ENCODE results near the gene TMOD4. TPM values are rescaled to one million over a fixed set of nuclear protein-coding genes. Genes with fewer than 3 reads are reported as not detected.

TMOD4 gene
- total RNA-seq, 1 experiment from 2014 or later, result not detected

DNA sequence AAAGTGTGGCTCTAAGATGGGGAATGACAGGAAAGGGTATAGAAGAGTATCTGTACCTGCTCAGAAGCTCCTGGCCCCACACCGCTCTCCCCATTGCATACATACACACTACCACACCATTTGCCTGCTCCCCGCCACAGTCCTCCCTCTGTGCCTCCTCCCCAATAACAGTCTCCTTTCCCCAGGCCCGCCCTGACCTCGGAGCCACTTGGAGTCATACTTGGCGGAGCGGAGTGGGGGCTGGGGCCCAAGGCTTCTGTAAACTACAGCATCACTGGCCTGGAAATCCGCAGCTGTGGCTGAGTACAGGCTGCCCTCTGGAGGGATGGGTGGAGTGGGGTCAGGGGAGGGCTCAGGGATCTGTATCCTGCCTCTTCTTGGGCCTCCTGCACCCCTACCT lies 38.0 kb downstream of the TMOD4 start:
- no TSS peak for BruUV-seq (replicated peaks)
- Histone ChIP-seq H3K79me2 (ENCODE audit: low read depth) (no peaks in the 10 kb centered on the region), H3K4me1 (replicated peaks; ENCODE audit: insufficient read depth) (no peaks in the 10 kb centered on the region), H2AFZ (no peak overlapping the region), H3K4me3 (no peak overlapping the region), H3K27ac (no peak overlapping the region), H4K20me1 (ENCODE audit: insufficient read depth) (no peaks in the 10 kb centered on the region), H3K9me2 (ENCODE audit: insufficient read depth) (no peaks in the 10 kb centered on the region), H3K9me3 (ENCODE audit: insufficient read depth, low read depth) (no peaks in the 10 kb centered on the region), H3K4me2 (no peak overlapping the region), H3F3A (ENCODE audit: insufficient read depth, low read depth) (no peaks in the 10 kb centered on the region), H3K27me3 (ENCODE audit: insufficient read depth, low read depth) (no peaks in the 10 kb centered on the region), H3K36me3 (ENCODE audit: low read depth) (no peaks in the 10 kb centered on the region)
- TF ChIP-seq EZH2 (IDR thresholded peaks at IDR 0.05; ENCODE audit: low read depth), result no peak
- TF ChIP-seq, protein P1, sequence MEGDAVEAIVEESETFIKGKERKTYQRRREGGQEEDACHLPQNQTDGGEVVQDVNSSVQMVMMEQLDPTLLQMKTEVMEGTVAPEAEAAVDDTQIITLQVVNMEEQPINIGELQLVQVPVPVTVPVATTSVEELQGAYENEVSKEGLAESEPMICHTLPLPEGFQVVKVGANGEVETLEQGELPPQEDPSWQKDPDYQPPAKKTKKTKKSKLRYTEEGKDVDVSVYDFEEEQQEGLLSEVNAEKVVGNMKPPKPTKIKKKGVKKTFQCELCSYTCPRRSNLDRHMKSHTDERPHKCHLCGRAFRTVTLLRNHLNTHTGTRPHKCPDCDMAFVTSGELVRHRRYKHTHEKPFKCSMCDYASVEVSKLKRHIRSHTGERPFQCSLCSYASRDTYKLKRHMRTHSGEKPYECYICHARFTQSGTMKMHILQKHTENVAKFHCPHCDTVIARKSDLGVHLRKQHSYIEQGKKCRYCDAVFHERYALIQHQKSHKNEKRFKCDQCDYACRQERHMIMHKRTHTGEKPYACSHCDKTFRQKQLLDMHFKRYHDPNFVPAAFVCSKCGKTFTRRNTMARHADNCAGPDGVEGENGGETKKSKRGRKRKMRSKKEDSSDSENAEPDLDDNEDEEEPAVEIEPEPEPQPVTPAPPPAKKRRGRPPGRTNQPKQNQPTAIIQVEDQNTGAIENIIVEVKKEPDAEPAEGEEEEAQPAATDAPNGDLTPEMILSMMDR (conservative IDR thresholded peaks at IDR 0.05), result no peak
- ChIA-PET POLR2A (ENCODE audit: unreplicated experiment) (no interaction called here), CTCF (no interaction called here)
- DNase-seq, result no peak
- intact Hi-C loops (cut with micrococcal nuclease; ENCODE audit: unreplicated experiment), result no loop called here

DNA sequence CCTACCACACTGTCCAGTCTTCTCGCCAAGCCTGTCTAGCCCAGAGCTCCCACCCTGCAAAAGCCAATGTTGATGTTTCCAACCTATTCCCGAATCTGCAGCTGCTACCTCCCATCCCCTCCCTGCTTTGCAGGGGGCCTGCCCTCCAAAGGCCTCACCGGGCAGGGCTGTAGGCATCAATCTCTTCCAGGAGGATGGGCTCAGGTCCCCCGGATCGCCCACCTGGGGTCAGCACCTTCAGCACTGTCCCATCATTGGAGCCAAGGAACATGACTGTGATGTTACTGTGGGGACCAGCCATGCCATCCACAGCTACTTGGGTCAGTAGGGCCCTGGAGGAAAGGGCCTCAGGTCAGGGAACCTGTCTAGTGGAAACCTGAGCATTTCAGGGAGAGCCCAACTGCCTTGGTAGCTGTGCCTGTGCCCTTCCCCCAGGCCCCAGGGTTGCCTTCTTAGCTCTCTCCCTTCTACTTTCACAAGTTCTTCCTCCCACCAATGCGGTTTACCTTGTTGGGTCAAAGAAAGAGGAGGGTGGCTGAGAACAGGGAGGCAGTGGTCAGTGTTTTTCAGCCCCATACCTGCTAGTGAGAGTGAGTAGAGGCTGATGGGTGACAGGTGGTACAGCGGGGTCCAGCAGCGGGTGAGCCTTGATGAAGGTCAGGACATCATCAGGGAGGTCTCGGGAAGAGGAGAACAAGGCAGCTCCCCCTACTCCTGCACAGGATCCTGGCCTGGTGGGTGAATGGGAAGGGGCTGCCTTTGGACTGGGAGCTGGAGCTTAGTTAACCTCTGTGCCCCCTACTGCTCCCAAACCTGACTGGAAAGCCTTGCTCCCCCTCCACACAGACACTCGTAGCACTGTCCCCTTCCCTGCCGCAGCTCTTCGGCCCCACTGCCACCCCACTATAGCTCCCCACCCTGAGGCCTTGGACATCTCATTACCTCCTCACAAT lies 40.1 kb downstream of the TMOD4 start:
- no TSS peak for BruUV-seq (replicated peaks)
- Histone ChIP-seq H3K79me2 (ENCODE audit: low read depth) (no peaks in the 10 kb centered on the region), H3K36me3 (ENCODE audit: low read depth) (no peaks in the 10 kb centered on the region), H4K20me1 (ENCODE audit: insufficient read depth) (no peaks in the 10 kb centered on the region), H3K9me3 (ENCODE audit: insufficient read depth, low read depth) (no peaks in the 10 kb centered on the region), H3K27me3 (ENCODE audit: insufficient read depth, low read depth) (peaks cover 14% of the 10 kb centered on the region; the same call in 1 of the 2 replicates), H3K27ac (no peak overlapping the region), H3K4me3 (no peak overlapping the region), H3F3A (ENCODE audit: insufficient read depth, low read depth) (no peaks in the 10 kb centered on the region), H3K9me2 (ENCODE audit: insufficient read depth) (no peaks in the 10 kb centered on the region), H3K4me2 (no peak overlapping the region), H3K4me1 (replicated peaks; ENCODE audit: insufficient read depth) (no peaks in the 10 kb centered on the region), H2AFZ (no peak overlapping the region)
- CTCF ChIA-PET, result interaction anchor here (0.6 kb wide), 2 partner anchors 264 to 518 kb away, joined by 6 to 7 read pairs; no protein-coding TSS in a partner anchor
- intact Hi-C loops (cut with micrococcal nuclease; ENCODE audit: unreplicated experiment), result no loop called here
- no peak for TF ChIP-seq EZH2 (IDR thresholded peaks at IDR 0.05; ENCODE audit: low read depth)
- TF ChIP-seq, protein P1 (conservative IDR thresholded peaks at IDR 0.05), result no peak
- POLR2A ChIA-PET (ENCODE audit: unreplicated experiment), result interaction anchor here (0.6 kb wide), 1 partner anchor 1327 kb away, joined by 3 read pairs; no protein-coding TSS in a partner anchor
- no peak for DNase-seq

DNA sequence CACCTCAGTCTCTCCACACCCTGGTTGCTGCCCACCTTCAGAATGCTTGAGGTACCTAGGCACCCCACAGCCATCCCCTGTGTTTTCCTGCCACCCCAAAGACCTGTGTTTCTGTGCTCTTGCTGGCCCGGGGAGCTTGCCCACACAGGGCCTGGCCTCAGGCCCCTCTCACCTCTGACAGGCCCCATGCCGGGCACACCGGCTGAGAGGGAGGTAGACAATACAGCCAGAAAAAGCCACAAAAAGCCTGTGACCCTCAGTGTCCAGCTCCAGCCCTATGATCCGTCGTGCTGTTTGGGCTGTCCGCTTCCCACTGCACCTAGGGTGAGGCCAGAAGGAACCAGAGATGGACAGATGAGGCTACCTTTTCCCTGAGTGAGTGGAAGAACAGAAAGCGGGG lies 40.8 kb downstream of the TMOD4 start:
- Histone ChIP-seq H3K27ac (no peak overlapping the region), H3K4me1 (replicated peaks; ENCODE audit: insufficient read depth) (no peaks in the 10 kb centered on the region), H3K36me3 (ENCODE audit: low read depth) (no peaks in the 10 kb centered on the region), H3K4me2 (no peak overlapping the region), H3K9me3 (ENCODE audit: insufficient read depth, low read depth) (no peaks in the 10 kb centered on the region), H3K4me3 (no peak overlapping the region), H3K27me3 (ENCODE audit: insufficient read depth, low read depth) (peaks cover 18% of the 10 kb centered on the region; the same call in 1 of the 2 replicates), H3K9me2 (ENCODE audit: insufficient read depth) (no peaks in the 10 kb centered on the region), H3K79me2 (ENCODE audit: low read depth) (no peaks in the 10 kb centered on the region), H3F3A (ENCODE audit: insufficient read depth, low read depth) (peaks cover 6% of the 10 kb centered on the region; the same call in 1 of the 2 replicates), H2AFZ (no peak overlapping the region), H4K20me1 (ENCODE audit: insufficient read depth) (no peaks in the 10 kb centered on the region)
- BruUV-seq (replicated peaks), result no TSS peak
- intact Hi-C loops (cut with micrococcal nuclease; ENCODE audit: unreplicated experiment), result no loop called here
- no peak for DNase-seq
- no peak for TF ChIP-seq EZH2 (IDR thresholded peaks at IDR 0.05; ENCODE audit: low read depth)
- TF ChIP-seq, protein P1 (conservative IDR thresholded peaks at IDR 0.05), result no peak
- CTCF ChIA-PET, result interaction anchor here (0.6 kb wide), 1 partner anchor 264 kb away, joined by 6 read pairs; no protein-coding TSS in a partner anchor
- POLR2A ChIA-PET (ENCODE audit: unreplicated experiment), result no interaction called here

All from PC-9 (cell line).